Measurements from ENCODE around the gene USP40.

The USP40 gene

GRCh38 chr2:233499928-233500327, 66.7 kb downstream of the USP40 start:
- no peak overlapping the region for H3K4me3 ChIP-seq
- H3K27ac ChIP-seq, result no peak overlapping the region

- no peak overlapping the region for H3K27ac ChIP-seq
- no peak overlapping the region for H3K4me3 ChIP-seq
Observed at GRCh38 chr2:233498126-233498525, 68.5 kb downstream of the USP40 start.

GRCh38 chr2:233497692-233498091, 68.9 kb downstream of the USP40 start:
- no peak overlapping the region for H3K4me3 ChIP-seq
- H3K27ac ChIP-seq, result no peak overlapping the region

GRCh38 chr2:233495503-233496496, 70.8 kb downstream of the USP40 start:
- H3K27ac ChIP-seq, result no peak overlapping the region
- no peak overlapping the region for H3K4me3 ChIP-seq

GRCh38 chr2:233492751-233493150, 73.8 kb downstream of the USP40 start:
- no peak overlapping the region for H3K4me3 ChIP-seq
- peak overlapping the region in 10 of 21 experiments; percentile 2 to 70 (median 46) for H3K27ac ChIP-seq

GRCh38 chr2:233492078-233492477, 74.5 kb downstream of the USP40 start:
- H3K27ac ChIP-seq, result peak overlapping the region in 7 of 21 experiments; percentile 38 to 70 (median 55)
- H3K4me3 ChIP-seq, result no peak overlapping the region

- Histone ChIP-seq H3K27ac (peak overlapping the region in 10 of 21 experiments; percentile 35 to 70 (median 54)), H3K4me3 (no peak overlapping the region)
Observed at GRCh38 chr2:233491326-233491725, 75.3 kb downstream of the USP40 start.

- Histone ChIP-seq H3K27ac (peak overlapping the region in 11 of 21 experiments; percentile 35 to 70 (median 54)), H3K4me3 (no peak overlapping the region)
Observed at GRCh38 chr2:233490831-233491230, 75.8 kb downstream of the USP40 start.

GRCh38 chr2:233489666-233490065, 76.9 kb downstream of the USP40 start:
- H3K4me3 ChIP-seq, result no peak overlapping the region
- peak overlapping the region in 8 of 21 experiments; percentile 5 to 70 (median 56) for H3K27ac ChIP-seq

- peak overlapping the region in 10 of 21 experiments; percentile 5 to 66 (median 47) for H3K27ac ChIP-seq
Observed at GRCh38 chr2:233489143-233489542, 77.4 kb downstream of the USP40 start.

GRCh38 chr2:233487748-233488345, 78.7 kb downstream of the USP40 start:
- Histone ChIP-seq H3K4me3 (no peak overlapping the region), H3K27ac (peak overlapping the region in 7 of 21 experiments; percentile 13 to 66 (median 51))

More at GRCh38 chr2:233489143-233489542, 77.4 kb downstream of the USP40 start:
- no peak overlapping the region for H3K4me3 ChIP-seq

- Histone ChIP-seq H3K4me3 (no peak overlapping the region), H3K27ac (peak overlapping the region in 13 of 21 experiments; percentile 12 to 79 (median 50))
Observed at GRCh38 chr2:233486778-233487552, 79.6 kb downstream of the USP40 start.

GRCh38 chr2:233486357-233486756, 80.2 kb downstream of the USP40 start:
- peak overlapping the region in 12 of 21 experiments; percentile 12 to 79 (median 55) for H3K27ac ChIP-seq
- no peak overlapping the region for H3K4me3 ChIP-seq

GRCh38 chr2:233485726-233486125, 80.9 kb downstream of the USP40 start:
- peak overlapping the region in 2 of 21 experiments; percentile 26 to 60 for H3K27ac ChIP-seq
- no peak overlapping the region for H3K4me3 ChIP-seq

GRCh38 chr2:233482616-233483015, 84.0 kb downstream of the USP40 start:
- H3K27ac ChIP-seq, result peak overlapping the region in 12 of 21 experiments; percentile 22 to 77 (median 56)
- H3K4me3 ChIP-seq, result no peak overlapping the region

GRCh38 chr2:233481368-233482142, 85.0 kb downstream of the USP40 start:
- Histone ChIP-seq H3K4me3 (peak overlapping the region in 1 of 7 experiments; percentile 12), H3K27ac (peak overlapping the region in 11 of 21 experiments; percentile 1 to 77 (median 60))

- Histone ChIP-seq H3K27ac (peak overlapping the region in 13 of 21 experiments; percentile 1 to 77 (median 47)), H3K4me3 (peak overlapping the region in 1 of 7 experiments; percentile 12)
Observed at GRCh38 chr2:233480490-233481202, 85.9 kb downstream of the USP40 start.

Measured in skin epidermis (tissue), 12 donors.